ENCODE data around the gene TLE7.

The TLE7 gene

GRCh38 chr16:71442051-71442440 lies at the start of gene TLE7:
TSS of gene TLE7 (minus strand) at chr16:71442054. CDS start at chr16:71433324, 8,730 bp downstream.
- no peak for DNase-seq (ENCODE audit: extremely low read depth in 1 of 2, low read depth in 1 of 2)

DNA sequence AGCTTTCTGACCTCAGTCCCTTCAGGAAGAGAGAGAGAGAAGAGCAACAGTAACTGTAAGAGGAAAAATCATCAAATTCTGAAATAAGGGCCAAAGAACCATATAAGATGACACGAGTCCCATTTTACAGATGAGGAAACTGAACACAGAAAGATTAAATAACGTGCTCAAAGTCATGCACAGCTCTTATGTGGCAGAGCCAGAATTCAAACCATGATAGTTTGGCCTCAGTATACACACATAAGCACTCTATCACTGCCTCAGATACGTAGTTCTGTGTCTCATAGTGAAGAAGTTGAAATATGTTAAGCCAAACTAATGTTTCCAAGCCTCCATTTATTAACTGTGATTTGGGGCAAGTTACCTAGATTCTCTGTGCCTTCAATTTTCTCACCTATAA lies 49.2 kb upstream of the TLE7 start:
- DNase-seq (ENCODE audit: extremely low read depth in 1 of 2, low read depth in 1 of 2), result no peak

DNA sequence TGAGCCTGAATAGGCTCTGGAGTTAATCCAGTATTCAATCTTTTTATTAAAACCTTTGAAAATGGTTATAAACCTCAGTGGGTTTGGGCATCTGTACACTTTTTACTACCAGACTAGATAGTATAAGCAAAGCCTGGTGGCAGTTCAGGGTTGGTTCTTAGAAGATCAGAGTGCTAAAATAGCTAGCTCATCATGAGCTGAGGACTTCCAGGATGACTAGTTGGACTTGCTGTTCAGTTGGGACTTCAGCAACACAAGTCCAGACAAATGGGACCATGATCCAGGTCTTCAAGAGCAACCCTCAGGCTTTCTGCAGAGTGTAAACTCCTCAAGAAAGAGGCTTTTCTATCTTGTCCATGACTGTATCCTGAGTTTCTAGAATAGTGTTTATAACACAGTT lies 48.5 kb upstream of the TLE7 start:
- DNase-seq (ENCODE audit: extremely low read depth in 1 of 2, low read depth in 1 of 2), result no peak

DNA sequence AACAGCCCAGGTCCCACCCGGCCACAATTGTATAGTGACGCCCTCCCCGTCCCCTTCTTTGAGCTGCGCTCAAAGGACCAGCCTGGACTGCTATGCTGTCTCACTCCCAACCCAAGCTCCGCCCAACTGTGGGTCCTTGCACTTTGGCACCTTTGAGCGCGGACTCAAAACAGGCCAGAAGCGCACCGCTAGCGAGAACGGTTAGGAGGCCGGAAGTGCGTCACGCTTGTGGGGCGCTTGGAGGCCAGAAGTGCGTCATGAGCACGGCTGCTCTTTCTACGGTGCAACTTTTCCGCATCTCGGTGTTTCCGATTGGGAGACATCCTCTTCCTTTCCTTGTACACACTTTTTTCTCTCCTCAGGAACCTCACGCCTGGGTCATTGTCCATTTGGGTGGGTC lies 47.3 kb upstream of the TLE7 start, which contains the start of gene ZNF19:
TSS of gene ZNF19 (minus strand) at position 203 of the 400 bp plus-strand sequence. CDS start 7,210 bp downstream, outside the sequence.
- no peak for DNase-seq (ENCODE audit: extremely low read depth in 1 of 2, low read depth in 1 of 2)

DNA sequence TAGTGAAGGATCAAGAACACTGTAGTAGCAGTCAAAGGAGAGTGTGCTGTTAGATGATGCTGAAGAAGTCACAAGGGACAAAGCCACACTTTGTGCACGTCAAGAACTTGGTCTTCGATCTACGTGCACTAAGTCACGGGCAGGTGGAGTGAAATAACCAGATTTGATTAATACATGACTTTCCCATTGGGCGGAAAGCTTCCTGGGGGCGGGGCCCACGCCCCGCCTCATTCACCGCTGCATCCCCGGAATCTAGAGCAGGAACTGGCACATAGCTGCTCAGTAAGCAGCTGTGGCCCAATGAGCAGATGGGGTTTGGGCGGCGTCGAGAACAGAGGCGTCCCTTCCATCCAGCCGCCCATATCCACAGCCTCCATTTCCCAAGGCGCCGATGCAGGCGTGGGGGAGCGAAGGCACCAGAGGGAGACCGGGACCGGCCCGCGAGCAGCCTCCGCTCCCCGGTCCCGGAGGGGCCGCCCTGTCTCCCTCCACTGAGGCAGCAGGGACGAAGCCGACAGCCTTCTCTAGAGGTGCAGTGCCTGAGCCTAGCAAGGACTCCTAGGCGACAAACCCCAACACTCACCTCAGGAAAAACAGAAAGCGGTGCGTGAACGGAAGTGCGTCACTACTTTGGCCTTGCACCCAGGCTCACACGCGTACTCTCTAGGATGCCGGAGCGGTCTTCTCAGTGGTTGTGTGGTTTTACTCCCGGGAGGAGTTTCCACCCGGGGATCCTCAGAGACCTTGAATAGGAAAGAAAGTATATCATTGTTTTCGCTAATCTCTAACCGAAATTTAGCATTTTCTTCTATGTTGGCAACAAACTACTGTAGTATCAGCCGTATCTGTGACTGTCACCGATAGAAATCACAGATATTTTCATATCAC lies 42.4 kb upstream of the TLE7 start:
- DNase-seq (ENCODE audit: extremely low read depth in 1 of 2, low read depth in 1 of 2), result peak; percentile 58 to 70

- no peak for DNase-seq (ENCODE audit: extremely low read depth in 1 of 2, low read depth in 1 of 2)
Measured at GRCh38 chr16:71482569-71482968, 40.7 kb upstream of the TLE7 start.

DNA sequence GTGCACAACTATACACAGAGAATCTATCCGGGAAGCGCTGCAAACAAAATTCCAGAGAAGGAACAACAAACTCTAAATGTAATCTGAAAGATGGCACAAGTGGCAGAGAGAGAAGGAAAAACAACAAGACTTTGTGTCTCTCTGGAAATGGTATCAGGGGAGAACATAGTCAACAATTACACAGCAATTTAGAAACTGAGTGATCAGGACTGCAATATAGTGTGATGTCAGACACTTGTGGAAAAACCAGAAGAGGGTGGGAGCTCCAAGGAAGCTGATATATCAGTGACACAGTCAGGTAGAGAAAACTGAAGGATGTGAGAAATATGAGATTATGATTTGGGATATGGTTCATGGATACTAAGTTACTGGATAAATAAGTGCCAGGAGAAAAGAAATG lies 39.1 kb upstream of the TLE7 start:
- no peak for DNase-seq (ENCODE audit: extremely low read depth in 1 of 2, low read depth in 1 of 2)

- no peak for DNase-seq (ENCODE audit: extremely low read depth in 1 of 2, low read depth in 1 of 2)
Measured at GRCh38 chr16:71479420-71479819, 37.6 kb upstream of the TLE7 start.

- no peak for DNase-seq (ENCODE audit: extremely low read depth in 1 of 2, low read depth in 1 of 2)
Measured at GRCh38 chr16:71476457-71477124, 34.7 kb upstream of the TLE7 start.

- DNase-seq (ENCODE audit: extremely low read depth in 1 of 2, low read depth in 1 of 2), result no peak
Measured at GRCh38 chr16:71474864-71475263, 33.0 kb upstream of the TLE7 start.

- DNase-seq (ENCODE audit: extremely low read depth in 1 of 2, low read depth in 1 of 2), result no peak
Measured at GRCh38 chr16:71473891-71474290, 32.0 kb upstream of the TLE7 start.

GRCh38 chr16:71472931-71473330 lies 31.1 kb upstream of the TLE7 start:
- DNase-seq (ENCODE audit: extremely low read depth in 1 of 2, low read depth in 1 of 2), result no peak

DNA sequence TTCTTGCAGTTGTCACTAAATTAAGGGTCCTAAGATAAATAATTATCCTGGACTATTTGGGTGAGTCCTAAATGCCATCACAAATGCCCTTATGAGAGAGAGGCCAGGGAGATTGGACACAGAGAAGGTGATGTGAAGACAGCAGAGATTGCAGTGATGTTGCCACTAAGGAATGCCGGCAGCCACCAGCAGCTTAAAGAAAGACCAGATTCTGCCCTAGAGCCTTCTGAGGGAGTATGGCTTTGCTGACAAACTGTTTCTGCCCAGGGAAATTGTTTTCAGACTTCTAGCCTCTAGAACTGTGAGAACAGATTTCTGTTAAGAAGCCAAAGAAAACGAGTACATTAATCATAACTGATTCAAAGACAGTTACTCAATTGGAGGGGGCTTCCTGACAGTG lies 30.2 kb upstream of the TLE7 start:
- DNase-seq (ENCODE audit: extremely low read depth in 1 of 2, low read depth in 1 of 2), result no peak

DNA sequence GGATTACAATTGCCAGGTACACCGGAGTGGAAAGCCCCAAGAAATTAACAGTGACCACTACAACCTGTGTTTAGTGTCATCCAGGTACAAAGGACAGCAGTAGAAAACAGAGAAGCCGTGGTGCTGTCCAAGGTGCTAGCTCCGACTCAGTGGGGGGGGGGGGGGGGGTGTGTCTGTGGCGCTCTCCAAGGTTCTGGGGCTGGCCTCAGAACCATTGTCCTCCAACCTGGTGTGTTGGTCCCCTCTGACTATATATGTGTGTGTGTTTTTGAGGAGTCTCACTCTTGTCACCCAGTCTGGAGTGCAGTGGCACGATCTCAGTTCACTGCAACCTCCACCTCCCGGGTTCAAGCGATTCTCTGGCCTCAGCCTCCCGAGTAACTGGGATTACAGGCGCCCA lies 26.0 kb upstream of the TLE7 start:
- DNase-seq (ENCODE audit: extremely low read depth in 1 of 2, low read depth in 1 of 2), result no peak

DNA sequence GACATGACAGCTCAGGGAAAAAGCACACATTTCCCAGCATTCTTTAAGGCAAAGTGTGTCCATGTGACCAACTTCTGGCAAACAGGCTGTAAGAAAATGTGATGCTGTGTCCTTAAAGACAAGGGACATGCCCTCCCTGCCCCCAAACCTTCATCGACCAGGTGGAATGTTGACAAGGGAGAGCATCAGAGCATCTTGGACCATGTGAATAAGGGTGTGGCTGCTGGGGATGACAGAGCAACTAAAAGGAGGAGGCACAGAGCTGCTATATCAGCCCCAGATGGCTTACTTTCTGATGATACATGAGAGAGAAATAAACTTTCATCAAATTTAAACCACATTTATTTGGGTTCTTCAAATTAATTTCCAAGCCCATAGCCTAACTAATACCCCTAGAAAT lies 22.4 kb upstream of the TLE7 start:
- no peak for DNase-seq (ENCODE audit: extremely low read depth in 1 of 2, low read depth in 1 of 2)

DNA sequence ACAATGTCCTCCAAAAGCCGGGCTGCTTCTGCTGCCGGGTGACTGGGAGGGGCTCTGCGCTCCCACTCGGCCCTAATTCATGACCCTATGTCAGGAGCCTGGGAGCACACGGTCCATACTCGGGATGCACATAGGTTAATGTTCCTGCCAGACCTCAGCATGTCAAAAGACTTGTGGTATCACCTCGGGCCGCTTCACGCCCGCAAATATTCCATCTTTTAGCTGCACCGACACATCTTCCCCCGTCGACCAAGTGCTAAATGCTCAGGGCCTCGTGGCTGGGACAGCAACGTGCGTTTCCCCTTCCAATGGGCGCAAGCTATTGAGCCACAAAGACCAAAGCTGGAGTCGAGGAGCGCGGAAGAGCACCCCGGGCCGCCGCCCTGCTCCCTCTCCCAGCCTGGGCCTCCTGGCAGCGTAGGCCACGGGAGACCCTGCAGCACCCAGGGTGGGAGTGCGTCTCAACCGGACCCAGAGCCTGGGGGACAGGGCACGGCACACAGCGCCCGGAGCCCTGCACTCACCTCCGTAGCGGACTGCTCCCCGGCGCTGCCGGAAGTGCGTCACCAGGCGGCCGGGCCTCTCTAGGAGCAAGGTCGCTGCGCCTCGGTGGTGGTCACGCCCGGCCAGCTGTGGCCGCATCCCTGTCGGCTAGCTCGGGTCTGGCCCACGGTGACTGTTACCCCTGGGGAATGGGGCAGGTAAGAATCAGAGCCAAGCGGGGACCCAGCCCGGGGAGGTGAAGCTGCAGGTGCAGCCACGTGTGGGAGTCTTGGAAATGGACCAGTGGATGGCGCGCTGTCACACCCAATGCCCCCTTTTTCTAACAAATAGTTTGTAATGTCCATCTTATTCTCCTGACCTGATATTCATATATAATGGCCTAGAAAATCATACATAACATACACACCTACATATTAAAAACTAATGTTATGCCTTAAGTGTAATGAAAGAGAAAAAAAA lies 20.1 kb upstream of the TLE7 start, which contains the start of gene ZNF23:
TSS of gene ZNF23 (minus strand) at position 562 of the 963 bp plus-strand sequence. CDS start 5,451 bp downstream, outside the sequence.
- DNase-seq (ENCODE audit: extremely low read depth in 1 of 2, low read depth in 1 of 2), result peak; percentile 61 to 64

- no peak for DNase-seq (ENCODE audit: extremely low read depth in 1 of 2, low read depth in 1 of 2)
Measured at GRCh38 chr16:71460941-71461340, 19.1 kb upstream of the TLE7 start.

GRCh38 chr16:71460236-71460635 lies 18.4 kb upstream of the TLE7 start:
- DNase-seq (ENCODE audit: extremely low read depth in 1 of 2, low read depth in 1 of 2), result no peak

DNA sequence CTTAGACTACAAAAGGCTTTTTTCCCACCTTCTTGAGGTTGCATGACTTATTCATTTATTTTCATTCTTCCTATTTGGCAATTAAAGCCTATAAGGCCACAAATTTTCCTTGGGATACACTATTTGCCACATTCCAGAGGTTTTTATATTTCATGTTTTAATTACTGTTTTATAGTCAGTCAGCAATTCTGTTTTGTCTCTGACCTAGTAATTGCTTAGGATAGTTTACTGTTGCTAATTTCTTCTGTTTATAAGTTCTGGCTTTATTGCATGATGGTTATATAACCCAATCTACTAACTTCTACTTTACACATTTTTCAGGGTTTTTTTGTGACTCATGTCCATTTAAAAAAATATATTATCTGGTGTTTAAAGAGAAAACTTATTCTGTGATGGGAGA lies 17.7 kb upstream of the TLE7 start:
- no peak for DNase-seq (ENCODE audit: extremely low read depth in 1 of 2, low read depth in 1 of 2)

- no peak for DNase-seq (ENCODE audit: extremely low read depth in 1 of 2, low read depth in 1 of 2)
Measured at GRCh38 chr16:71456801-71457200, 14.9 kb upstream of the TLE7 start.

- DNase-seq (ENCODE audit: extremely low read depth in 1 of 2, low read depth in 1 of 2), result no peak
Measured at GRCh38 chr16:71453036-71453435, 11.2 kb upstream of the TLE7 start.
